HCT116 (cell line): Measurements from ENCODE around the gene C1orf21. TPM values are rescaled to one million over a fixed set of nuclear protein-coding genes. Genes with fewer than 3 reads are reported as not detected.

Experiments
- ATAC-seq: fragments of 200-7000 bp; cut with Tn5 transposase; 2 replicates; pipeline ENCODE4 v1.9.1; 2020; ENCODE audit warnings: mild to moderate bottlenecking, moderate library complexity
- BruUV-seq: library from RNA; stranded (reverse); fragments of 400-500 nt; replicated peaks from 2 replicates; lab custom pipeline; 2021; lab: Mats Ljungman, UMichigan
- CTCF ChIA-PET: fragments of 300-600 bp; sonication (Branson Sonifier 250); formaldehyde crosslinking; loops from one replicate; lab custom pipeline; 2021; ENCODE audit warnings: antibody characterized with exemption; lab: Charles Lee
- POLR2A ChIA-PET: fragments of 300-600, 350-600 bp; sonication (Branson Sonifier 250); formaldehyde crosslinking; loops from one replicate; lab custom pipeline; 2021; ENCODE audit warnings: antibody characterized with exemption; lab: Charles Lee
- RAD21 ChIA-PET, 2 experiments: fragments of 300-600 bp; sonication (Branson Sonifier 250); formaldehyde crosslinking; loops; one replicate each; lab custom pipeline; 2023; ENCODE audit warnings: low total read pairs in 2 of 2; ENCODE audit not compliant: uncharacterized antibody in 2 of 2, unreplicated experiment in 2 of 2, low non-redundant PET in 1 of 2; lab: Charles Lee
- DNase-seq: peaks from one replicate; pipeline ENCODE4 v3.0.0-alpha.2; 2010; ENCODE audit warnings: low read depth, low spot score
- H2AFZ ChIP-seq: fragments of 200-600 bp; shearing (Covaris generic), sonication (generic); 2 replicates; pipeline ENCODE4 v1.6.1; 2017; ENCODE audit warnings: low read depth, mixed run types, mixed read lengths, antibody characterized with exemption, low read length; ENCODE audit not compliant: poor library complexity, severe bottlenecking
- H3K27ac ChIP-seq: 2 replicates; pipeline ENCODE4 v1.5.1; 2012; ENCODE audit warnings: low read depth, low read length
- H3K27me3 ChIP-seq: fragments of 200-600 bp; sonication (generic); 2 replicates; pipeline ENCODE4 v1.6.1; 2016; ENCODE audit warnings: mixed run types, low read length, mixed read lengths; ENCODE audit not compliant: insufficient read depth
- H3K36me3 ChIP-seq, 2 experiments: fragments of 200-500 bp in 1 of 2; fragments of 200-600 bp in 1 of 2; sonication (Bioruptor generic) in 1 of 2; sonication (generic) in 1 of 2; 2 replicates each; pipeline versions ENCODE4 v1.5.1 to v1.6.1; 2014 to 2016; ENCODE audit warnings: low read length in 2 of 2, inconsistent platforms in 1 of 2, mixed read lengths in 1 of 2, mixed run types in 1 of 2; ENCODE audit not compliant: insufficient read depth in 2 of 2, control insufficient read depth in 1 of 2
- H3K4me1 ChIP-seq, 2 experiments: fragments of 200-600 bp in 1 of 2; sonication (generic) in 1 of 2; 2 replicates each; pipeline versions ENCODE4 v1.5.1 to v1.6.1; 2012 to 2017; ENCODE audit warnings: low read length in 2 of 2, inconsistent platforms in 1 of 2, mild to moderate bottlenecking in 1 of 2, mixed read lengths in 1 of 2, mixed run types in 1 of 2, moderate library complexity in 1 of 2; ENCODE audit not compliant: insufficient read depth in 2 of 2, control insufficient read depth in 1 of 2
- H3K4me2 ChIP-seq: fragments of 200-600 bp; sonication (generic); 2 replicates; pipeline ENCODE4 v1.6.1; 2017; ENCODE audit warnings: mixed run types, low read length, mixed read lengths
- H3K4me3 ChIP-seq, 2 experiments: fragments of 200-600 bp in 1 of 2; sonication (generic) in 1 of 2; replicated peaks in 1 of 2; 2 replicates each; pipeline ENCODE4 v1.5.1; 2011 to 2016; ENCODE audit warnings: low read length in 2 of 2, control low read depth in 1 of 2, low read depth in 1 of 2, mild to moderate bottlenecking in 1 of 2, mixed read lengths in 1 of 2, mixed run types in 1 of 2
- H3K79me2 ChIP-seq: fragments of 200-600 bp; sonication (generic); 2 replicates; pipeline ENCODE4 v1.6.1; 2017; ENCODE audit warnings: mild to moderate bottlenecking, mixed run types, low read length, moderate library complexity, mixed read lengths; ENCODE audit not compliant: insufficient read depth
- H3K9ac ChIP-seq: fragments of 200-600 bp; sonication (generic); 2 replicates; pipeline ENCODE4 v1.6.1; 2016; ENCODE audit warnings: low read length, mixed read lengths
- H3K9me2 ChIP-seq: fragments of 200-600 bp; sonication (generic), shearing (Covaris generic); 2 replicates; pipeline ENCODE4 v1.6.1; 2017; ENCODE audit warnings: mixed run types, mild to moderate bottlenecking, moderate library complexity; ENCODE audit not compliant: insufficient read depth
- H3K9me3 ChIP-seq, 2 experiments: fragments of 200-500 bp in 1 of 2; fragments of 200-600 bp in 1 of 2; sonication (Bioruptor generic) in 1 of 2; sonication (generic) in 1 of 2; 2 replicates each; pipeline ENCODE4 v1.6.1; 2014 to 2017; ENCODE audit warnings: low read length in 2 of 2, mixed read lengths in 2 of 2, inconsistent platforms in 1 of 2, low read depth in 1 of 2, mild to moderate bottlenecking in 1 of 2, mixed run types in 1 of 2, moderate library complexity in 1 of 2; ENCODE audit not compliant: control insufficient read depth in 1 of 2, insufficient read depth in 1 of 2
- H4K20me1 ChIP-seq: fragments of 200-600 bp; sonication (generic), shearing (Covaris generic); 2 replicates; pipeline ENCODE4 v1.6.1; 2017; ENCODE audit warnings: mixed run types, mild to moderate bottlenecking, moderate library complexity; ENCODE audit not compliant: insufficient read depth
- ATF3 ChIP-seq: IDR thresholded peaks from 2 replicates; pipeline ENCODE4 v1.6.1; 2012
- CEBPB ChIP-seq: IDR thresholded peaks from 2 replicates; pipeline ENCODE4 v1.6.1; 2012; ENCODE audit warnings: low read depth
- ELF1 ChIP-seq: IDR thresholded peaks from 2 replicates; pipeline ENCODE4 v1.6.1; 2012; ENCODE audit warnings: low read depth, borderline replicate concordance
- EZH2 ChIP-seq: fragments of 200-600 bp; sonication (generic); IDR thresholded peaks from 2 replicates; pipeline ENCODE4 v1.6.1; 2017; ENCODE audit warnings: antibody characterized with exemption, mixed run types
- EZH2phosphoT487 ChIP-seq: fragments of 200-600 bp; IDR thresholded peaks from 2 replicates; pipeline ENCODE4 v1.6.1; 2018; ENCODE audit warnings: antibody characterized with exemption, borderline replicate concordance
- FOSL1 ChIP-seq: IDR thresholded peaks from 2 replicates; pipeline ENCODE4 v1.6.1; 2012; ENCODE audit warnings: low read depth
- JUND ChIP-seq: IDR thresholded peaks from 2 replicates; pipeline ENCODE4 v1.6.1; 2012
- POLR2A ChIP-seq: IDR thresholded peaks from 2 replicates; pipeline ENCODE4 v1.7.0; 2011; ENCODE audit warnings: borderline replicate concordance; ENCODE audit not compliant: insufficient read depth, insufficient read length; ENCODE audit errors: extremely low read depth
- POLR2AphosphoS5 ChIP-seq: IDR thresholded peaks from 2 replicates; pipeline ENCODE4 v1.6.1; 2011; ENCODE audit warnings: mild to moderate bottlenecking, low read depth, low read length, moderate library complexity
- REST ChIP-seq: IDR thresholded peaks from 2 replicates; pipeline ENCODE4 v1.6.1; 2012; ENCODE audit warnings: low read depth
- SP1 ChIP-seq: IDR thresholded peaks from 2 replicates; pipeline ENCODE4 v1.6.1; 2012; ENCODE audit warnings: low read depth
- SRF ChIP-seq: IDR thresholded peaks from 2 replicates; pipeline ENCODE4 v1.6.1; 2012; ENCODE audit warnings: low read depth
- TCF7L2 ChIP-seq: IDR thresholded peaks from 2 replicates; pipeline ENCODE4 v1.7.0; 2011; ENCODE audit warnings: borderline replicate concordance, inconsistent platforms; ENCODE audit not compliant: insufficient read depth, insufficient read length; ENCODE audit errors: extremely low read depth
- YY1 ChIP-seq: IDR thresholded peaks from 2 replicates; pipeline ENCODE4 v1.6.1; 2011; ENCODE audit warnings: low read length, low read depth, moderate library complexity, mild to moderate bottlenecking; ENCODE audit not compliant: insufficient replicate concordance; ENCODE audit errors: extremely low read depth
- intact Hi-C: fragments of 100-400 bp; cut with micrococcal nuclease; formaldehyde crosslinking; loops from 2 replicates; pipeline ENCODE4 v1.10.0; 2022
- total RNA-seq: library from RNA; stranded (reverse); gene quantifications from one replicate; pipeline ENCODE4 v1.2.1, GENCODE V29; 2021; ENCODE audit not compliant: unreplicated experiment
- TF ChIP-seq, protein P1 (sequence below): IDR thresholded peaks from 2 replicates; pipeline ENCODE4 v1.6.1; 2011; ENCODE audit warnings: mild to moderate bottlenecking, low read length, moderate library complexity; ENCODE audit not compliant: insufficient replicate concordance; ENCODE audit errors: extremely low read depth
- TF ChIP-seq, protein P2 (sequence below): IDR thresholded peaks from 2 replicates; pipeline ENCODE4 v1.6.1; 2012

The C1orf21 gene
- total RNA-seq, 1 experiment from 2014 or later: 8.9 TPM

GRCh38 chr1:184646178-184646701 is 259.4 kb downstream of the C1orf21 start:
- Histone ChIP-seq H3K79me2 (no peaks in the 10 kb centered on the region), H3K4me3 (no peak overlapping the region), H3K4me1 (no peaks in the 10 kb centered on the region), H3K9me3 (no peaks in the 10 kb centered on the region), H3K4me2 (no peak overlapping the region), H2AFZ (no peak overlapping the region), H3K27me3 (no peaks in the 10 kb centered on the region), H3K27ac (no peak overlapping the region), H3K36me3 (no peaks in the 10 kb centered on the region), H4K20me1 (no peaks in the 10 kb centered on the region), H3K9ac (no peak overlapping the region), H3K9me2 (no peaks in the 10 kb centered on the region)
- intact Hi-C loops: no loop called here
- ChIA-PET RAD21 (no interaction called here), CTCF (no interaction called here), POLR2A (no interaction called here)
- ATAC-seq (no peak), DNase-seq (no peak)
- no peak for TF ChIP-seq POLR2A
- TF ChIP-seq ELF1: no peak
- no TSS peak for BruUV-seq

GRCh38 chr1:184646824-184647223 is 260.0 kb downstream of the C1orf21 start:
- no peaks in the 10 kb centered on the region for H3K4me1 ChIP-seq
- ChIA-PET CTCF (no interaction called here), RAD21 (no interaction called here), POLR2A (no interaction called here)
- ATAC-seq: no peak
- BruUV-seq: no TSS peak
- intact Hi-C loops: no loop called here
- H3K9me3 ChIP-seq: no peaks in the 10 kb centered on the region; a peak in 1 of 4 replicates
- H3K27ac ChIP-seq: no peak overlapping the region
- no peak overlapping the region for H3K4me3 ChIP-seq
- no peaks in the 10 kb centered on the region for H3K79me2 ChIP-seq
- no peaks in the 10 kb centered on the region for H3K27me3 ChIP-seq
- H4K20me1 ChIP-seq: no peaks in the 10 kb centered on the region
- no peak overlapping the region for H3K4me2 ChIP-seq
- H3K9me2 ChIP-seq: no peaks in the 10 kb centered on the region
- H3K9ac ChIP-seq: no peak overlapping the region
- H2AFZ ChIP-seq: no peak overlapping the region
- no peak for TF ChIP-seq SP1
- no peak for TF ChIP-seq EZH2
- no peak for TF ChIP-seq JUND
- TF ChIP-seq TCF7L2: no peak
- TF ChIP-seq CEBPB: no peak
- no peak for TF ChIP-seq REST
- no peak for TF ChIP-seq EZH2phosphoT487
- TF ChIP-seq SRF: no peak
- TF ChIP-seq, protein P1, sequence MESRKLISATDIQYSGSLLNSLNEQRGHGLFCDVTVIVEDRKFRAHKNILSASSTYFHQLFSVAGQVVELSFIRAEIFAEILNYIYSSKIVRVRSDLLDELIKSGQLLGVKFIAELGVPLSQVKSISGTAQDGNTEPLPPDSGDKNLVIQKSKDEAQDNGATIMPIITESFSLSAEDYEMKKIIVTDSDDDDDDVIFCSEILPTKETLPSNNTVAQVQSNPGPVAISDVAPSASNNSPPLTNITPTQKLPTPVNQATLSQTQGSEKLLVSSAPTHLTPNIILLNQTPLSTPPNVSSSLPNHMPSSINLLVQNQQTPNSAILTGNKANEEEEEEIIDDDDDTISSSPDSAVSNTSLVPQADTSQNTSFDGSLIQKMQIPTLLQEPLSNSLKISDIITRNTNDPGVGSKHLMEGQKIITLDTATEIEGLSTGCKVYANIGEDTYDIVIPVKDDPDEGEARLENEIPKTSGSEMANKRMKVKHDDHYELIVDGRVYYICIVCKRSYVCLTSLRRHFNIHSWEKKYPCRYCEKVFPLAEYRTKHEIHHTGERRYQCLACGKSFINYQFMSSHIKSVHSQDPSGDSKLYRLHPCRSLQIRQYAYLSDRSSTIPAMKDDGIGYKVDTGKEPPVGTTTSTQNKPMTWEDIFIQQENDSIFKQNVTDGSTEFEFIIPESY: no peak
- TF ChIP-seq ELF1: no peak
- TF ChIP-seq YY1: no peak
- no peak for TF ChIP-seq POLR2AphosphoS5
- TF ChIP-seq, protein P2, sequence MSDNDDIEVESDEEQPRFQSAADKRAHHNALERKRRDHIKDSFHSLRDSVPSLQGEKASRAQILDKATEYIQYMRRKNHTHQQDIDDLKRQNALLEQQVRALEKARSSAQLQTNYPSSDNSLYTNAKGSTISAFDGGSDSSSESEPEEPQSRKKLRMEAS: no peak
- TF ChIP-seq FOSL1: no peak
- TF ChIP-seq ATF3: no peak
- TF ChIP-seq, all 23 proteins: peak for 0
- H3K36me3 ChIP-seq: no peaks in the 10 kb centered on the region
- no peak for DNase-seq
